Mesangial cell (primary cell): ENCODE measurements around the gene GOLGA8J. TPM values are rescaled to one million over a fixed set of nuclear protein-coding genes. Genes with fewer than 3 reads are reported as not detected.

Experiments
- total RNA-seq: library from RNA; depleted of rRNA; stranded (reverse); fragments of >200 nt; gene quantifications from 2 replicates; pipeline ENCODE4 v1.2.3, GENCODE V29; 2015

GOLGA8J gene, protein sequence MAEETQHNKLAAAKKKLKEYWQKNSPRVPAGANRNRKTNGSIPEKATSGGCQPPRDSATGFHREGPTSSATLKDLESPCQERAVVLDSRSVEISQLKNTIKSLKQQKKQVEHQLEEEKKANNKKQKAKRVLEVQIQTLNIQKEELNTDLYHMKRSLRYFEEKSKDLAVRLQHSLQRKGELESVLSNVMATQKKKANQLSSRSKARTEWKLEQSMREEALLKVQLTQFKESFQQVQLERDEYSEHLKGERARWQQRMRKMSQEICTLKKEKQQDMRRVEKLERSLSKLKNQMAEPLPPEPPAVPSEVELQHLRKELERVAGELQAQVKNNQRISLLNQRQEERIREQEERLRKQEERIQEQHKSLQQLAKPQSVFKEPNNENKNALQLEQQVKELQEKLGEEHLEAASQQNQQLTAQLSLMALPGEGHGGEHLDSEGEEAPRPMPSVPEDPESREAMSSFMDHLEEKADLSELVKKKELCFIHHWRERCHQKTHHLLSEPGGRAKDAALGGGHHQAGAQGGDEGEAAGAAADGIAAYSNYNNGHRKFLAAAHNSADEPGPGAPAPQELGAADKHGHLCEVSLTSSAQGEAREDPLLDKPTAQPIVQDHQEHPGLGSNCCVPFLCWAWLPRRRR
- total RNA-seq = not detected in 2 replicates

DNA sequence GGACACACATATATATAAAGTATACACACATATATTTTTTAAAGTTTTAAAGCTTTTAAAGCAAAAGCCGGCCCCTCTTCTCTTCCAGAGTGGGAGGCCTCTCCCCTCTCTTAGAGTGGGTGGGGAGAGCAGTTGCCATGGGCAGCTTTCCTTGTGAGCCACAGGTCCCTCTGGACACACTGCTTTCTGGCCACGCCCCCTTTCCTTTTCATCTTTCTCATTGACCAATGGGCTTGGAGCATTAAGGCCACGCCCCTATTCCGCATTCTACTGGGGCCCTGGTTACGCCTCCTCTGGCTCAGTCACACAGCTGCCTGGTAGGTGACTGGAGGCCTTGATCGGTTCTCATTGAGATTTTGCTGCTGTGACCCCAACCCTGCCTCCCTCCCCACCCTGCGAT, at the start of gene GOLGA8J:
TSS of gene GOLGA8J (plus strand) at position 301 of the 400 bp plus-strand sequence. CDS start at position 399, 98 bp downstream.

DNA sequence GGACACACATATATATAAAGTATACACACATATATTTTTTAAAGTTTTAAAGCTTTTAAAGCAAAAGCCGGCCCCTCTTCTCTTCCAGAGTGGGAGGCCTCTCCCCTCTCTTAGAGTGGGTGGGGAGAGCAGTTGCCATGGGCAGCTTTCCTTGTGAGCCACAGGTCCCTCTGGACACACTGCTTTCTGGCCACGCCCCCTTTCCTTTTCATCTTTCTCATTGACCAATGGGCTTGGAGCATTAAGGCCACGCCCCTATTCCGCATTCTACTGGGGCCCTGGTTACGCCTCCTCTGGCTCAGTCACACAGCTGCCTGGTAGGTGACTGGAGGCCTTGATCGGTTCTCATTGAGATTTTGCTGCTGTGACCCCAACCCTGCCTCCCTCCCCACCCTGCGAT, 52.0 kb downstream of the GOLGA8J start, which contains the start of gene GOLGA8T:
TSS of gene GOLGA8T (plus strand) at position 301 of the 400 bp plus-strand sequence. CDS start at position 399, 98 bp downstream.

Other genes starting within 250 kb of the GOLGA8J start
- not detected in 2 replicates for gene GOLGA8T, start 52.1 kb downstream of the GOLGA8J start, total RNA-seq